ENCODE data around the gene CTSD.

Gene CTSD

DNA sequence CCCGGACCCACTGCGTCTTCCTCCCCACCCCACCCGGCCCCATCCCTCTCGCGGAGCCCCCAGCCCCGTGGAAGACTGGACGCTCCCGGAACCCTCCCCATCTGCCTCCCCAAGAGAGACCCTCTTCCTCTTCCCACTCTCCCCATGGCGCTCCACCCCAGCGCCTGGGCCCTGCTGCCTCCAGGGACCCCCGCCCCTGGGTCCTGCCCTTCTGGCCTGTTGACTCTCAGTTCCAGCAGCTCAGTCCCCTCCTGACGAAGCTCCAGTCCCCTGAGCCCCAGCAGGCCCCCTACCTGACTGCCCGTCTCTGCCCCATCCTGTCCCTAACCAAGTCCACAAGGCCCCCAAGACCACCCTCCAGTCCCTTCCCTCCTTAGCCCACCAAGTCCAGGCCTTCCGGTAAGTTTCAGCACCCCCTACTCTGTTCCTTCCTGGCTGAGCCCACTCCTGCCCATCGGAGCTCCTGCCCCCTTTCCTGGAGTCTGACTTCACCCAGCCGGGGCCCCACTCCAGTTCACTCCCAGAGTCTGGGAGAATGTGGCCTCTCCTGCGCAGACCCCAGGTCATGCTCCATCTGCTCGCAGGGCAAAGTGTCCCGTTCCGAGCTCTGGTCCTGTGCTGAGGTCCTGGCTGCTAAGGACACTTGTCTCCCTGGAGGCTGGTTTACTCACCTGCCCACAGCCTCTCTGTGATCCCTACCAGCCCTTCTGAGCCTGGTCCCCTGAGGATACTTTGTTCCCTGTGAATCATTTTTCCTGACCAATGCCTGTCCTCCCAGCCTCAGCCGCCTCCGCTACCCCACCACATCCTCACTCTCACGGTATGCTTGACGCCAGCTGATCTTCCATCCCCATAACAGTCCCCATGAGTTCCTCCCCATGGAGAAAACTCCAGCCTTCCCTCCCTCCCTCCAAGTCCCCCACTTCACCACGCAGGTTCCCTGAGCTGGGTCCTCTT, 14.1 kb downstream of the CTSD start:
- H3K27ac ChIP-seq = peak overlapping the region in 4 of 11 experiments; percentile 20 to 88 (median 58); a peak in 3 of 22 replicates
- H3K4me2 ChIP-seq = peak overlapping the region; percentile 48 to 100 (median 98)
- H4K20me1 ChIP-seq = peaks cover 0 to 90% (median 26%) of the 10 kb centered on the region in 11 experiments; a peak in 15 of 22 replicates
- peak overlapping the region in 2 of 10 experiments; percentile 0 to 5; a peak in 3 of 20 replicates for H3K4me3 ChIP-seq
- TF ChIP-seq Cebpa-rat (IDR thresholded peaks at IDR 0.05) = no peak
- H3K9ac ChIP-seq = peak overlapping the region in 5 of 11 experiments; percentile 71 to 80 (median 73); a peak in 6 of 22 replicates
- peaks cover 0 to 34% (median 16%) of the 10 kb centered on the region in 11 experiments; a peak in 13 of 22 replicates for H3K36me3 ChIP-seq
- no peaks in the 10 kb centered on the region for H3K9me3 ChIP-seq (replicated peaks in 1 of 11)
- peaks cover 80 to 87% (median 84%) of the 10 kb centered on the region in 10 experiments for H3K4me1 ChIP-seq
- H3K27me3 ChIP-seq = peaks cover 0 to 29% (median 24%) of the 10 kb centered on the region in 11 experiments; a peak in 19 of 22 replicates

DNA sequence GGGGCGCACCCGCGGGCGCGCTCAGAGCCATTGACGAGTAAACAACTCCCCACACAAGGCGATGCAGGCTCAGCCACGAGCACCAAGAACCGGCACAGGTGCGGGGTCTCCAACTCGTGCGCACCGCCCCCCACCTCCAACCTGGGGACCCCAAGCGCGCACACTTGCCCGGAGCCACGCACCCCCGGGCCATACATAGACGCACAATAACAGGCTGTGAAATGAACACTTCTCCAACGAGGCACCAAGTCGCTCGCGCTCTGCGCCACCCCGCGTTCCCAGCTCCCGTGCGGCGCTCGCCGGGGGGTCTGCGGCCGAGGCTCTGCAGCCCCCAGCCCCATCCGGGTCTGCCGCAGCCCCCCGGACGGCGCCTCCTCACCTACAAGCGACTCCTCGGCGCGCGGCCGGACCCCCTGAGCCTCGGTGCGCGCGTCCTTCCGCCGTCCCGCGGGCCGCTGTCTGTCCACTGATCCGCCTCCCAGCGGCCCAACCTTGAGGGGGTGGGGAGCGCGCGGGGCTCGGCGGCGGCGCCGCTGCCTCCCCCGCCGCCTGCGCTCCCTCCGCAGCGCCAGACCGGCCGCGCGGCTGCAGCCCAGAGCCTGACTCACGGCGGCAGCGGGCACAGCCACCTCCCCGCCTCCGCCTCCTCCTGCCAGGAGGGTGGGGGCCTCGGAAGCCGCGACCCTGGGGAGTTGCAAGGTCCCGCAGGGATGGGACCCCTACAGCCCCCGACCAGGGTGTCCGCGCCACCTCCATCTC, 14.9 kb downstream of the CTSD start:
- peaks cover 72 to 79% (median 76%) of the 10 kb centered on the region in 10 experiments for H3K4me1 ChIP-seq
- peak overlapping the region; percentile 48 to 100 (median 94) for H3K4me2 ChIP-seq
- no peak for TF ChIP-seq Cebpa-rat (IDR thresholded peaks at IDR 0.05)

DNA sequence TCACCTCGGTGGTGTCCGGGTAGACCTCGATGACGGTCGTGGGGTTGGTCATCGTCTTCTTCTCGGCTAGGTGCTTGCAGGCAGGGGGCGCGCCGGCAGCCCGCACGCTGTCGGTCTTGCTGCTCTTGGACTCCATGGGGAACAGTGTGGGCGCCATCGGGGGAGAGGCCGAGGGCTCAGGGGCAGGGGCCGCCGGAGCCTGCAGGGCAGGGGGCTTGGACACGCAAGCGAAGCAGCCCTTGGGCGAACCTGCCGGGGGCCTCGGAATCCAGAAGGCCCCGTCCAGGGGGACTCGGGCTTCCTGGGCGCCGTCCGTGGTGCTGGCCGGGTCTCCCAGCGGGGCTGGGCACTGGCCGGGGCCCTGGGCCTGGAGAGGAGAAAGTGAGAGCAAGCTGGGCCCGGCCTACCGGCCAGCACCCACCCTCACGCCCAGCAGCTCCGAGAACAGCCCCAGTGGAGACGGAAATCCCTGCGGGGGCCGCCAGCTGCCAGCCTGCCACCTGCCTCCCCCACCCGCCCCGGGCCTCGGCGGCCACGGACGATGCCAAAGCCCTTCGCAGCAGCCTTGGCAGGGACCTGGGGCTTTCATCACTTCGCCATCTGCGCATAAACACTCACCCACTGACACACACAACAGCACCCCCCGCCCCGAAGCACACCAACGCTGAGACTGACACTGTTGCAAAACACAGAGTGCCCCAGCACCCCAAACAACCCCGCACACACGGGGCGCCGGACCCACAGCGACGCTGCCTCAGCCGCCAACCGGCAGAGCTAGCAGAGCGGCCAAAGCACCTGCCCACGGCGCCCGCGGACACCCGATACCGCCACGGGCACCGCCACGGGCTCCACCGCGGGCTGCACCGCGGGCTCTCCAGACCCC, 15.7 kb downstream of the CTSD start:
- Histone ChIP-seq H3K9me3 (replicated peaks in 1 of 11) (no peaks in the 10 kb centered on the region), H3K4me1 (peaks cover 64 to 70% (median 67%) of the 10 kb centered on the region in 10 experiments), H3K27me3 (peaks cover 0 to 29% (median 24%) of the 10 kb centered on the region in 11 experiments; a peak in 19 of 22 replicates), H3K4me2 (peak overlapping the region; percentile 48 to 100 (median 94)), H3K4me3 (peak overlapping the region in 8 of 10 experiments; percentile 16 to 57 (median 36); a peak in 10 of 20 replicates), H4K20me1 (peaks cover 0 to 74% (median 25%) of the 10 kb centered on the region in 11 experiments; a peak in 15 of 22 replicates), H3K9ac (peak overlapping the region in 6 of 11 experiments; percentile 8 to 36 (median 22); a peak in 6 of 22 replicates), H3K27ac (peak overlapping the region in 1 of 11 experiments; percentile 38; a peak in 1 of 22 replicates), H3K36me3 (peaks cover 0 to 18% (median 7%) of the 10 kb centered on the region in 11 experiments; a peak in 13 of 22 replicates)
- no peak for TF ChIP-seq Cebpa-rat (IDR thresholded peaks at IDR 0.05)

More for the DNA sequence above, 14.9 kb downstream of the CTSD start:
- peak overlapping the region in 8 of 10 experiments; percentile 16 to 57 (median 36); a peak in 11 of 20 replicates for H3K4me3 ChIP-seq
- peaks cover 0 to 29% (median 24%) of the 10 kb centered on the region in 11 experiments; a peak in 19 of 22 replicates for H3K27me3 ChIP-seq
- H3K27ac ChIP-seq = peak overlapping the region in 2 of 11 experiments; percentile 19 to 38; a peak in 2 of 22 replicates
- H4K20me1 ChIP-seq = peaks cover 0 to 82% (median 26%) of the 10 kb centered on the region in 11 experiments; a peak in 15 of 22 replicates
- peak overlapping the region in 6 of 11 experiments; percentile 8 to 36 (median 22); a peak in 5 of 22 replicates for H3K9ac ChIP-seq
- H3K36me3 ChIP-seq = peaks cover 0 to 26% (median 14%) of the 10 kb centered on the region in 11 experiments; a peak in 13 of 22 replicates
- no peaks in the 10 kb centered on the region for H3K9me3 ChIP-seq (replicated peaks in 1 of 11)

DNA sequence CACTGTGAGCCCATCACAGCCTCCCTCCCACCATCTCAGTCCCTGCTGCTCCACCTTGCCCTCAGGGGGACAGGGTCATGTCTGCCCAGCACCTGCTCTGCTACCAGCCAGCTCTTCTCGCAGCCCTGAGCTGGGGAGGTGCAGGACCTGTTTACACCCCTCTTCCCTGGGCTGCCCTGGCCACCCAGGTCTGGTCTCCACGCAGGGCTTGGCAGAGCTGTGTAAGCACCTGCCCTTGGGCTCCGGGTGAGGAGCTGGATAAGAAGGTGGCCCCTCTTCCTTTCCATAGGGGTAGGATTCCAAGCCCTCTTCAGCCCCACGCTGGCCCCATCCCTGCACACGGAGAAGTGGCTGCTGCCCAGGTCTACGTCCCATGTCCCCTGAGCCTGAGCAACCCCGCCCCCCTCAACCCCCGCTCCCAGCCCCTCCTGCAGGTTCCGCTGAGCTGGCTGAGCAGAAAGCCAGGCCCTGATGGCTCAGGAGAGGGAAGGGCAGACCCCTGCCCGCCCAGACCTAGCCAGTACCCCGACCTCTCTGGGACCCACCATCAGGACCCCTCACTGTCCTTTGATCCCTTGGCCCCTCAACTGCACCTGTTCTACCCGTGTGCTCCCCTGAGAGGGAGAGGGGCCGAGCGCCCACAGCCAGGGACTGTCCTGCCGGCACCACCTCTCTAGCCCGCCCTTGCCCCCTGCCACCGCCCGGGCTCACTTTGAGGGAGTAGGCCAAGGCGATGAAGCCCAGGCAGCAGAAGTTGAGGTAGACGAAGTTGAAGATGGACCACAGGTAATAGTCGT, 16.6 kb downstream of the CTSD start:
- Histone ChIP-seq H3K27me3 (peaks cover 0 to 29% (median 24%) of the 10 kb centered on the region in 11 experiments; a peak in 19 of 22 replicates), H3K4me3 (peak overlapping the region in 1 of 10 experiments; percentile 15; a peak in 2 of 20 replicates), H3K9me3 (replicated peaks in 1 of 11) (no peaks in the 10 kb centered on the region), H3K4me1 (peaks cover 55 to 65% (median 59%) of the 10 kb centered on the region in 10 experiments), H3K36me3 (peaks cover 0 to 10% (median 0%) of the 10 kb centered on the region in 11 experiments; a peak in 6 of 22 replicates), H3K27ac (no peak overlapping the region), H4K20me1 (peaks cover 0 to 65% (median 16%) of the 10 kb centered on the region in 11 experiments; a peak in 14 of 22 replicates), H3K4me2 (peak overlapping the region; percentile 48 to 100 (median 94)), H3K9ac (no peak overlapping the region)
- TF ChIP-seq Cebpa-rat (IDR thresholded peaks at IDR 0.05) = no peak

DNA sequence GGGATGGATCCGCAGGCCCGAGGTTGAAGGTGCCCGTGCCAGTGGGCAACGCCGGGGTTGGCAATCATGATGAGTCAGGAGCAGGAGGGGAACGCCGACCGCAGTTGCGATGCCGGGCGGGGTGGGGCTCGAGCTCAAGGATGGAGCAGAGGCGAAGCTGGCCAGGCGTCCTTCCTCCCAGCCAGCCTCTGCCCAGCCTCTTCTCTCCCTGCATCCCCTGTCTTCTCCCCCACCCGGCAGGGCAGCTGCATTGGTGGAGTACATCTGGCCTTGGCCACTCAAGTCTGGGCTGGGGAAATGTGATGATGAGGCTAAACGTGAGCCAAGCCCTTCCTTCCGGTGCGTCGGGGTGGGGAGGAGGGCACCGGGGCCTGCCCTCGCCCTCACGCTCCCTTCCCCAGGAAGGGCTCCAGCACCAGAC, 17.2 kb downstream of the CTSD start:
- Histone ChIP-seq H3K27me3 (peaks cover 0 to 29% (median 24%) of the 10 kb centered on the region in 11 experiments; a peak in 19 of 22 replicates), H3K4me3 (no peak overlapping the region), H3K27ac (no peak overlapping the region), H3K9ac (no peak overlapping the region), H3K4me2 (peak overlapping the region; percentile 48 to 100 (median 94)), H3K4me1 (peaks cover 49 to 60% (median 53%) of the 10 kb centered on the region in 10 experiments), H3K36me3 (peaks cover 0 to 4% (median 0%) of the 10 kb centered on the region in 11 experiments; a peak in 4 of 22 replicates), H3K9me3 (replicated peaks in 1 of 11) (no peaks in the 10 kb centered on the region), H4K20me1 (peaks cover 0 to 59% (median 10%) of the 10 kb centered on the region in 11 experiments; a peak in 13 of 22 replicates)
- TF ChIP-seq Cebpa-rat (IDR thresholded peaks at IDR 0.05) = no peak

DNA sequence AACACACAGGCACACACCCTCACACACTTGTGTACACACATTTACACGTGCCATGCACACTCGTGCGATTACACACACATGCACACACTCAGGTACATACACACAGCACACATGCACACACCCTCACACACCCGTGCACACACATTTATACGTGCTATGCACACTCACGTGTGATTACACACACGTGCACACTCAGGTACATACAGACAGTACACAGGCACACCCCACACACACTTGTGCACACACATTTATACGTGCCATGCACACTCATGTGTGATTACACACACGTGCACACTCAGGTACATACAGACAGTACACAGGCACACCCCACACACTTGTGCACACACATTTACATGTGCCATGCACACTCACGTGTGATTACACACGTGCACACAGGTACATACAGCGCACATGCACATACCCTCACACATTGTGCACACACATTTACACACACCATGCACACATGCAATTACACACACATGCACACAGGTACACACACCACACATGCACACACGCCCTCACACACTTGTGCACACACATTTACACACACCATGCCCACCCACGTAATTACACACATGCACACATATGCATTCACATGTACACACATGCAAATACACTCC, 17.9 kb downstream of the CTSD start:
- no peak for TF ChIP-seq Cebpa-rat (IDR thresholded peaks at IDR 0.05)
- Histone ChIP-seq H3K27me3 (peaks cover 0 to 29% (median 24%) of the 10 kb centered on the region in 11 experiments; a peak in 19 of 22 replicates), H3K4me2 (peak overlapping the region in 3 of 11 experiments; percentile 85 to 100 (median 99); a peak in 3 of 22 replicates)

More for the DNA sequence above, 17.9 kb downstream of the CTSD start:
- Histone ChIP-seq H3K36me3 (peaks cover 0 to 4% (median 0%) of the 10 kb centered on the region in 11 experiments; a peak in 3 of 22 replicates), H3K4me1 (peaks cover 42 to 53% (median 46%) of the 10 kb centered on the region in 10 experiments), H4K20me1 (peaks cover 0 to 52% (median 3%) of the 10 kb centered on the region in 11 experiments; a peak in 9 of 22 replicates), H3K4me3 (no peak overlapping the region), H3K9ac (no peak overlapping the region), H3K27ac (no peak overlapping the region), H3K9me3 (replicated peaks in 1 of 11) (no peaks in the 10 kb centered on the region)
